Transverse colon (tissue), 4 donors: ENCODE measurements around the gene SCRN2. TPM values are rescaled to one million over a fixed set of nuclear protein-coding genes. Genes with fewer than 3 reads are reported as not detected.

Source experiments
- DNase-seq: peaks from one replicate; pipeline ENCODE4 v3.0.0-alpha.2; 2019
- H3K27ac ChIP-seq, 4 donors: fragments of 200-600 bp; sonication (generic); 2 replicates each; pipeline ENCODE4 v1.5.1; 2016 to 2018; ENCODE audit warnings: inconsistent platforms in 4 of 4
- H3K27me3 ChIP-seq: fragments of 200-600 bp; sonication (generic); 2 replicates; pipeline ENCODE4 v1.5.1; 2017; ENCODE audit warnings: inconsistent platforms
- H3K36me3 ChIP-seq, 4 donors: fragments of 200-600 bp; sonication (generic); 2 replicates each; pipeline ENCODE4 v1.5.1; 2017 to 2019; ENCODE audit warnings: inconsistent platforms in 4 of 4
- H3K4me1 ChIP-seq, 4 donors: fragments of 200-600 bp; sonication (generic); 2 replicates each; pipeline ENCODE4 v1.5.1; 2017 to 2020; ENCODE audit warnings: inconsistent platforms in 4 of 4
- H3K4me3 ChIP-seq, 4 donors: fragments of 200-600 bp; sonication (generic); 1 replicate in 1 of 4; 2 replicates in 3 of 4; pipeline versions ENCODE4 v1.5.1 to v1.6.1; 2017 to 2019; ENCODE audit warnings: inconsistent platforms in 4 of 4
- H3K9me3 ChIP-seq, 2 donors: fragments of 200-600 bp; sonication (generic); 2 replicates each; pipeline ENCODE4 v1.5.1; 2017 to 2019; ENCODE audit warnings: inconsistent platforms in 2 of 2
- CTCF ChIP-seq, 5 experiments: fragments of 200-600 bp in 3 of 5; fragments of 450-650 bp in 2 of 5; sonication (generic) in 3 of 5; IDR thresholded peaks; 1 replicate in 2 of 5; 2 replicates in 3 of 5; pipeline ENCODE4 v1.5.1; 2016 to 2017; ENCODE audit warnings: antibody characterized with exemption in 5 of 5, inconsistent platforms in 3 of 5, mild to moderate bottlenecking in 2 of 5, moderate library complexity in 1 of 5
- EP300 ChIP-seq: sonication (generic); formaldehyde crosslinking; IDR thresholded peaks from one replicate; pipeline ENCODE4 v1.6.1; 2017; ENCODE audit warnings: antibody characterized with exemption, low read depth
- POLR2A ChIP-seq: fragments of 450-650 bp; IDR thresholded peaks from one replicate; pipeline ENCODE4 v1.6.1; 2016; ENCODE audit warnings: antibody characterized with exemption, mild to moderate bottlenecking, moderate library complexity
- POLR2AphosphoS5 ChIP-seq, 3 donors: sonication (generic); formaldehyde crosslinking; IDR thresholded peaks; one replicate each; pipeline ENCODE4 v1.6.1; 2016; ENCODE audit warnings: antibody characterized with exemption in 3 of 3
- WGBS, 2 donors: methylation state at CpG; one replicate each; pipeline ENCODE4 v1.1.5; 2018; ENCODE audit warnings: low coverage in 1 of 2; 5-methylcytosine and 5-hydroxymethylcytosine counted together
- in situ Hi-C, 4 donors: fragments of 200-750 bp; cut with MboI; loops; one replicate each; pipeline versions ENCODE4 v1.15.0 to v1.15.1; 2017; ENCODE audit warnings: low sequenced_read_pairs in 3 of 4, low pct_ligation_motif_present in 1 of 4, low pct_unique_long_range_greater_than_20kb in 1 of 4
- intact Hi-C: fragments of 100-400 bp; cut with DNase I; formaldehyde crosslinking; loops from one replicate; pipeline ENCODE4 v1.15.1; 2023; ENCODE audit warnings: low total_unique reads
- total RNA-seq, 4 donors: library from RNA; depleted of rRNA; stranded (reverse); fragments of >200 nt; gene quantifications; one replicate each; pipeline ENCODE4 v1.1.0, GENCODE V29; 2016

The SCRN2 gene
- total RNA-seq, 4 donors from 2014 or later = 37.8 to 164 (median 89.7) TPM

- H3K27ac ChIP-seq = peak within 1 kb of the TSS; percentile 85 to 90 (median 88)
- no peaks in the 10 kb centered on the region for H3K27me3 ChIP-seq
- intact Hi-C loops = no loop called here
- in situ Hi-C loops = loop anchor here in 1 of 4 donors (25.0 kb wide), 1 partner anchor 131 kb away; the partner anchor contains the start of genes CDK5RAP3 and PRR15L
- H3K9me3 ChIP-seq = no peaks in the 10 kb centered on the region
- peaks cover 17 to 24% (median 19%) of the 10 kb centered on the region in 4 donors for H3K4me1 ChIP-seq
- peak; percentile 90 for TF ChIP-seq POLR2A
- no peak for TF ChIP-seq EP300
- peak in 4 of 5 experiments; percentile 15 to 47 (median 24) for TF ChIP-seq CTCF (IDR thresholded peaks at IDR 0.05)
- peak; percentile 94 to 98 (median 97) for TF ChIP-seq POLR2AphosphoS5 (IDR thresholded peaks at IDR 0.05)
- peaks cover 0 to 21% (median 6%) of the 10 kb centered on the region in 4 donors for H3K36me3 ChIP-seq
- 0 to 1% methylated on average over 13 to 42 of the region's 42 CpGs for WGBS, 2 donors
- peak within 1 kb of the TSS; percentile 65 to 92 (median 84) for H3K4me3 ChIP-seq
- DNase-seq = peak; percentile 95
Observed at GRCh38 chr17:47831003-47831933, 9.8 kb downstream of the SCRN2 start, which contains the start of the genes LRRC46 and MRPL10. TSS of gene LRRC46 (plus strand) at chr17:47831670. CDS start at chr17:47831990, 320 bp downstream. TSS of gene MRPL10 (minus strand) at chr17:47831541. CDS start at chr17:47831511, 30 bp downstream.

- intact Hi-C loops = no loop called here
- Histone ChIP-seq H3K36me3 (peaks cover 0 to 26% (median 9%) of the 10 kb centered on the region in 4 donors), H3K27ac (peak overlapping the region; percentile 85 to 90 (median 88)), H3K4me3 (peak overlapping the region; percentile 65 to 92 (median 84)), H3K9me3 (no peaks in the 10 kb centered on the region), H3K4me1 (peaks cover 17 to 24% (median 19%) of the 10 kb centered on the region in 4 donors), H3K27me3 (no peaks in the 10 kb centered on the region)
- 66 to 67% methylated on average over 3 to 18 of the region's 18 CpGs for WGBS, 2 donors
- in situ Hi-C loops = loop anchor here in 1 of 4 donors (25.0 kb wide), 1 partner anchor 132 kb away; the partner anchor contains the start of genes CDK5RAP3 and PRR15L
- DNase-seq = no peak
- TF ChIP-seq POLR2AphosphoS5 (IDR thresholded peaks at IDR 0.05) = no peak
- no peak for TF ChIP-seq CTCF (IDR thresholded peaks at IDR 0.05)
- TF ChIP-seq EP300 = no peak
- no peak for TF ChIP-seq POLR2A
Observed at GRCh38 chr17:47830396-47831002, 10.6 kb downstream of the SCRN2 start.

GRCh38 chr17:47829870-47830269 lies 11.2 kb downstream of the SCRN2 start:
- DNase-seq = no peak
- no peak for TF ChIP-seq EP300
- peak; percentile 21 for TF ChIP-seq POLR2A
- intact Hi-C loops = no loop called here
- peaks cover 0 to 31% (median 12%) of the 10 kb centered on the region in 4 donors for H3K36me3 ChIP-seq
- H3K9me3 ChIP-seq = no peaks in the 10 kb centered on the region
- peak overlapping the region in 3 of 4 donors; percentile 87 to 90 (median 90) for H3K27ac ChIP-seq
- peaks cover 17 to 24% (median 19%) of the 10 kb centered on the region in 4 donors for H3K4me1 ChIP-seq
- WGBS, 2 donors = 80 to 84% methylated on average over 2 to 3 of the region's 3 CpGs
- peak overlapping the region in 1 of 4 donors; percentile 92 for H3K4me3 ChIP-seq
- H3K27me3 ChIP-seq = no peaks in the 10 kb centered on the region
- in situ Hi-C loops = loop anchor here in 1 of 4 donors (25.0 kb wide), 1 partner anchor 132 kb away; the partner anchor contains the start of genes CDK5RAP3 and PRR15L

GRCh38 chr17:47823519-47823918 lies 17.6 kb downstream of the SCRN2 start:
- intact Hi-C loops (no loop called here), in situ Hi-C loops (no loop called here)
- TF ChIP-seq POLR2A (no peak), POLR2AphosphoS5 (IDR thresholded peaks at IDR 0.05) (no peak), EP300 (no peak), CTCF (IDR thresholded peaks at IDR 0.05) (no peak)
- Histone ChIP-seq H3K27me3 (no peaks in the 10 kb centered on the region), H3K4me3 (no peak overlapping the region), H3K9me3 (no peaks in the 10 kb centered on the region), H3K27ac (no peak overlapping the region), H3K36me3 (peaks cover 0 to 43% (median 19%) of the 10 kb centered on the region in 4 donors), H3K4me1 (peaks cover 6 to 31% (median 26%) of the 10 kb centered on the region in 4 donors)
- WGBS, 2 donors = 94% methylated on average over 4 of the region's 4 CpGs; no CpG with 5 or more reads in 1 of the 2 donors
- DNase-seq = no peak
